ENCODE data around the gene PCMT1.
"Not testable (repeated sequence)": the region's sequence is repeated elsewhere in the genome, so short reads cannot be mapped to it uniquely, and the experiment has no call there.

PCMT1 gene

DNA sequence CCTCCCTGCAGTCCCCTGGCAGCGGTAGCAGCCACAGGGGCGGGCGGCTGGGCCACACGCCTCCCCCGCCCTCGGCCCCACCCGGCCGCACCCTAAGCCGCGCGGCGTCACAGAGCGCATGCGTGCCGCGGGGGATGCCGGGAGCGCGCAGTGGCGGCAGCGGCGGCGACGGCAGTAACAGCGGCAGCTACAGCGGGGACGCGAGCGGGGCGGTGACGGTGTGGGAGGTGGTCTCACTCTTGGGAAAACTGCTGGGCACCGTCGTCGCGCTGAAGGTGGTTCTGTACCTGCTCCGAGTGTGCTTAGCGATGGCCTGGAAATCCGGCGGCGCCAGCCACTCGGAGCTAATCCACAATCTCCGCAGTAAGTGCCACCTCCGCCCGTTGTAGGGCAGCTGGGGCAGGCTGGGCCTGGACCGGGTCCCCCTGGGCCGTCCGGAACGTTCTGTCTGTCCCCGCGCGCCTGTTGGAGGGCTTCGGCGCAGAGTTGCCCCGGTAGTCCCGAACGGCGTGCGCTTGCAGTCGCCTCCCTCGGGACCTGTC is at the start of gene PCMT1:
Gene PCMT1, plus strand, starts transcription at position 148 of the 542 bp plus-strand sequence. Its CDS starts 161 bp downstream, at position 309.
- in situ Hi-C loops (cut with HindIII; ENCODE audit: low pct_ligation_motif_present, low pct_unique_long_range_greater_than_20kb, low sequenced_read_pairs), result no loop called here
- DNase-seq, result peak; percentile 90

DNA sequence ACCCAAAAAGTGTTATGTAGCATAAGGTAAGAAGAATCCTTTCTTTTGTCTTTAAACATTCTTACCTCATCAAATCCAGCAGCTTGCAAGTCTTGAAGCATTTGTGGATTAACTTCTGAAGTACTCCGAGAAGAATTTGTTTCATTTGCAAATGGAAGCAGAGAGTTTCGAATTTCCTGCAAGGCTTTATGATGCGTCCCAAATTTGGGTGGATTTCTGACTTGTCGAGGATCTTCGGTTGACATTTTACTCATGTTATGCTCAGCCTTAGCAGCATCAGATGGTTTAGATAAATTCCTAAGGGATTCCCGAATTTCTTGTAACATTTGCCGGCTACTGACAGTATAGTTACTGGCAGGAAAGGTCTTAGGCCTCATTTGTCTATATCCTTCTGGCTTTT is 47.8 kb upstream of the PCMT1 start:
- no peak for DNase-seq
- in situ Hi-C loops (cut with HindIII; ENCODE audit: low pct_ligation_motif_present, low pct_unique_long_range_greater_than_20kb, low sequenced_read_pairs), result no loop called here

GRCh38 chr6:149711711-149712110 is 37.8 kb upstream of the PCMT1 start:
- no peak for DNase-seq
- in situ Hi-C loops (cut with HindIII; ENCODE audit: low pct_ligation_motif_present, low pct_unique_long_range_greater_than_20kb, low sequenced_read_pairs), result no loop called here

DNA sequence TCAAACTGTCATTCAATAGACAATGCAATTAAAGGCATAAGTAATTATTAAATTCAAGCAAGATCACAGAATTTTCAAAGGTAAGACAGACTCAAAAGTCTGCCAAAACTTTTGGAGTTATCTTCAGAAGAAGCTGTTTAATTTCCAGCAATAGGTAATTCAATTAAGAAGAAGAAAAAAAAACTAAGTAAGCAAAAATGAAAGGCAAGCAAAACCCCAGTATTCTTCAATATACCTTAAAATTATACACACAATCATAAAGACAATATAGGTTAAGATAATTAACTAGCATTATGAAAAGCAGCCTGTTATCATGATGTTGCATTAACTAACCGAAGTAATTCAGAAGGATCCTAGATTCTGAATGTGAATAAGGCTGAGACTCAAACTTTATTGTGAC is 35.1 kb upstream of the PCMT1 start:
- in situ Hi-C loops (cut with HindIII; ENCODE audit: low pct_ligation_motif_present, low pct_unique_long_range_greater_than_20kb, low sequenced_read_pairs), result no loop called here
- DNase-seq, result no peak

DNA sequence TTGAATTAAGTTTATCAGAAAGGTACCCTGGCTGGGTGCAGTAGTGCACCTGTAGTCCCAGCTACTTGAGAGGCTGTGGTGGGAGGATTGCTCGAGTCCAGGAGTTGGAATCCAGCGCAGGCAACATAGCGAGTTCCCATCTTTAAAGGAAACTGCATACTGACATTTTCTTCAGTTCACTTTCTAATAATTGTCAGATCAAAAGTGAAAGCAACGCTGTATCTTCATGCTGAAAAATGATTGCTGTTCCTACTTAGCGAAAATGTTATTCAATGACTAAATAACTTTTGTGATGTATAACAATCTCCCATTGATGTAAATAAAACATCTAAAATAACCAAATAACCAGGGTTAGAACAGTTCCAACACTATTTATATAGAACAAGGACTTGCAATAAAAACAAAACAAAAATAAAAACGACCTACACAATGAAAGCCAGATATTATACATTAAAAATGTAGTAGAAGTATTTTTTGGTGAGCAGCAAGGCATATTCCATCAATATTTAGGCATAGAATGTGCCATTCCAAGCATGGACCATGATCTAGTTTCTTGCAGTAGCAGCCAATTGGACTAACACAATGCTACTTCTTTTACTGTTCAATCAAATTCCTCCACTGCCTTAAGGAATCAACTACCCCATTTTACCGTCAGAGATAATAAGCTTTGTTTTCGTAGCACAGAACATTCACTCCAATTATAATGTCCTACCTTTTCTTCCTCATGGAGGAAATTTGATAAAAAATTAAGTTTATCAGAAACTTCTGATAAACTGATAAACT is 33.2 kb upstream of the PCMT1 start:
- DNase-seq, result peak; percentile 12
- in situ Hi-C loops (cut with HindIII; ENCODE audit: low pct_ligation_motif_present, low pct_unique_long_range_greater_than_20kb, low sequenced_read_pairs), result no loop called here

DNA sequence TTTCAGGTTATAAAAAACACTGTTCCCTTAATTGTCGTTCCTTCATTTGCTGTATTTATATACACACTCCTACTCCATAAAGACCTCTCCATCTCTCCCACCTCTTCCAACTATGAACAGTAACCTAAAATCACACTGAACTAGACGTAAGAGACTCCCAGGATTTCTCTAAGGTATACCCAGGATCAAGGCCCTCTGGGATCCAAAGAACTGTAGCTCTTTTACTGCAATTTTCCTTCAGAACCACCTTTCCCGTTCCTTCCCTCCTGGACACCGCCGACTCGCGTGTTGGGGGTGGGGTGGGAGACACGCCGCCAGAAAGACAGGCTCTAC is 32.3 kb upstream of the PCMT1 start:
- no peak for DNase-seq
- in situ Hi-C loops (cut with HindIII; ENCODE audit: low pct_ligation_motif_present, low pct_unique_long_range_greater_than_20kb, low sequenced_read_pairs), result no loop called here

GRCh38 chr6:149717588-149718458 is 31.7 kb upstream of the PCMT1 start, which contains the start of gene LATS1:
Gene LATS1, minus strand, starts transcription at chr6:149718101. Its CDS starts 15,975 bp downstream, at chr6:149702126.
- in situ Hi-C loops (cut with HindIII; ENCODE audit: low pct_ligation_motif_present, low pct_unique_long_range_greater_than_20kb, low sequenced_read_pairs), result no loop called here

DNA sequence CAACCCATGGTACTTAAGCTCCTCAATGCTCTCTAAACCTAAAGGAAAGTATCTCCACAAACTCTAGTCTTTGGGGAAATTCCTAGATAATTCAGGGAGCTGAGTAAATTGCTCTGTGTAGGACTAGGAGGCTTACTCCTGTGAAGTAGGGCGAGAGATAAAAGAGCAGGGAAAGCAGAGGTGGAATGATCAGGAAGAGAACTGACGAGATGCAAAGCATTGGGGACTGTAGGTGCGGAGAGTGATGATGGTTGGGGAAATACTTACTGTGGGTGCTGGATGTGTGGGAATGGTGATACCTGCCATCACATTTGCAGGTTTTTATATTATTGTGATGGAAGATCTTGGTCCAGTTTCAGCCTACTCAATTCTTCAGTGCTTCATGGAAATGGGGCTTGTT is 30.0 kb upstream of the PCMT1 start:
- DNase-seq, result no peak
- in situ Hi-C loops (cut with HindIII; ENCODE audit: low pct_ligation_motif_present, low pct_unique_long_range_greater_than_20kb, low sequenced_read_pairs), result no loop called here

More at GRCh38 chr6:149717588-149718458, 31.7 kb upstream of the PCMT1 start, which contains the start of gene LATS1:
- peak; percentile 77 for DNase-seq

DNA sequence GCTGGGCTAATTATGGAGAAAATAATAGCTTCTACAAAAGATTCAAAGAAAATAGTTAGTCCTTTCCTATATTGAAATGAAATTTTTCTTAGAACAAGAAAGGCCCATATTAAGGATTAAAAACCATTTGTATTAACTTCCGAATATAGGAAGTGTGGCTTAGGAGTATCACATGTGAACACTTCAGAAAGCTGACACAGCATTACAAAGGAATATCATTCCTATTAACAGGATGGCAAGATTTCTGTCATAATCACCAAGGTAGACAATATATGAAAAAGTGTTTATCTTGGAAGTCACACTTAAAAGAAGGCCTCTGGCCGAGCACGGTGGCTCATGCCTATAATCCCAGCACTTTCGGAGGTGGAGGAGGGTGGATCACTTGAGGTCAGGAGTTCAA is 26.3 kb upstream of the PCMT1 start:
- in situ Hi-C loops (cut with HindIII; ENCODE audit: low pct_ligation_motif_present, low pct_unique_long_range_greater_than_20kb, low sequenced_read_pairs), result no loop called here
- DNase-seq, result no peak

DNA sequence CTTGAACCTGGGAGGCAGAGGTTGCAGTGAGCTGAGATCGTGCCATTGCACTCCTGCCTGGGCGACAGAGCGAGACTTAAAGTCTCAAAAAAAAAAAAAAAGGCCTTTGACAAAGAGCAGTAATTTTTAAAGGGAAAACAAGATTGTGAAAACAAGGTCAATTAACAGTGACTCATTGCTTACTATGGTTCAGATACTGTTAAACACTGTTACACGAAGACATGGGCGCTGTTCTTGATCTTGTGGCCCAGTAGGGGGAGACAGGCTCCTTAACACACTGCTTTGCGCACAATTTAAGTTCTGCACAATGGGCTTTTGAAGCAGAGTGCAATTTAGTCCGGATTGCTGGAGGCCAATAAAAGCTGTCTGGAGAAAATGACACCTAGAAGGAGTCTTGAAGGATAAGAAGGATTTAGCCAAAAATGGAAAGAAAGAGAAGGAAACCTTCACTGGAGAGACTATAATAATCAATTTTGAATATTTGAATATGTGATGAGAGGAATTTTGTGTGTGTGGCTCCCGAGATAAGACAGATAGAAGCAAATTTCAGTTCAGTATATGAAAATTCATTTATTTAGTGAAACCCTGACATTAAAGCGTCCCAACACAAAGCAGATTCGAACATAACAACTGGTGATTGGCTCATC is 25.6 kb upstream of the PCMT1 start:
- peak; percentile 61 for DNase-seq
- in situ Hi-C loops (cut with HindIII; ENCODE audit: low pct_ligation_motif_present, low pct_unique_long_range_greater_than_20kb, low sequenced_read_pairs), result no loop called here

DNA sequence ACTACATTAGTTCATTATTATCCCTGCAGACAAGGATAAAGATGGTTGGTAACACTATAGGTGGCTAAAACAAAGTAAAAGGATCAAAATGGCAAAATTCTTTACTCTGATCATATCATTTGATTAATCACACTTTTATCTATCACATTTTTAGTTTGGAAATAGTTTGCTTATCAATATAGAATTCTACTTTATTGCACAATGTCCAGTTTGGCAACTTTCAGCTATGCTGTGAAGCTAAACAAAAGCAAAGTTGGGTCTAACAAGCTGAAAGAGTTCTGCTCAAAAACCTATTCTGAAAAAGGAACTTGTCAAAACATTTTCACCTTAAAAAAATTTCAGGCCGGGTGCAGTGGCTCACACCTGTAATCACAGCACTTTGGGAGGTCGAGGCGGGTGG is 23.8 kb upstream of the PCMT1 start:
- in situ Hi-C loops (cut with HindIII; ENCODE audit: low pct_ligation_motif_present, low pct_unique_long_range_greater_than_20kb, low sequenced_read_pairs), result no loop called here
- DNase-seq, result no peak

GRCh38 chr6:149727793-149728498 is 21.6 kb upstream of the PCMT1 start:
- no peak for DNase-seq
- in situ Hi-C loops (cut with HindIII; ENCODE audit: low pct_ligation_motif_present, low pct_unique_long_range_greater_than_20kb, low sequenced_read_pairs), result no loop called here

- in situ Hi-C loops (cut with HindIII; ENCODE audit: low pct_ligation_motif_present, low pct_unique_long_range_greater_than_20kb, low sequenced_read_pairs), result no loop called here
- no peak for DNase-seq
These were observed 20.9 kb upstream of the PCMT1 start for GRCh38 chr6:149728499-149729234.

- no peak for DNase-seq
- in situ Hi-C loops (cut with HindIII; ENCODE audit: low pct_ligation_motif_present, low pct_unique_long_range_greater_than_20kb, low sequenced_read_pairs), result no loop called here
These were observed 19.7 kb upstream of the PCMT1 start for GRCh38 chr6:149729824-149730223.

DNA sequence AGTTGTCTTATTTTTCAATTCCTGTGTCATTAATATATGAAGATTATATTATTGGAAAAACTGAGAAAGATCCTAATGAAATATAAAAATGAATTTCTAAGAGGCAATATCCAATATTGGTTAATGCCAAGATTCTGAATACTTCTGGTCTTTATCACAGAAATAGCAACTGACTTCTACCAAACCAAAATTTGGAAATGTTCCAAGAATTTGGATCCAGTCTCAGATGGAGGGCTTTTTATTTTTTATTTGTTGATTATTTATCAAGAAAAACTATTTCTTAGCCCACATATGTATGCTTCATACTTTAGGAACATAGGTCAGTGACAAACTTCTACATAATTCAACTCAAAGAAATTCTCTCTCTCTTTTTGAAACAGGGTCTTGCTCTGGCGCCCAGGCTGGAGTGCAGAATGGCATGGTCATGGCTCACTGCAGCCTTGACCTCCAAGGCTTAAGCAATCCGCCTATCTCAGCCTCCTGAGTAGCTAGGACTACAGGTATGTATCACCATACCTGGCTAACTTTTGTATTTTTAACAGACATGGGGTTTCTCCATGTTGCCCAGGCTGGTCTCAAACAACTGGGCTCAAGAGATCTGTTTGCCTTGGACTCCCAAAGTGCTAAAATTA is 16.3 kb upstream of the PCMT1 start:
- no peak for DNase-seq
- in situ Hi-C loops (cut with HindIII; ENCODE audit: low pct_ligation_motif_present, low pct_unique_long_range_greater_than_20kb, low sequenced_read_pairs), result no loop called here

- no peak for DNase-seq
- in situ Hi-C loops (cut with HindIII; ENCODE audit: low pct_ligation_motif_present, low pct_unique_long_range_greater_than_20kb, low sequenced_read_pairs), result no loop called here
These were observed 14.6 kb upstream of the PCMT1 start for GRCh38 chr6:149734915-149735314.

DNA sequence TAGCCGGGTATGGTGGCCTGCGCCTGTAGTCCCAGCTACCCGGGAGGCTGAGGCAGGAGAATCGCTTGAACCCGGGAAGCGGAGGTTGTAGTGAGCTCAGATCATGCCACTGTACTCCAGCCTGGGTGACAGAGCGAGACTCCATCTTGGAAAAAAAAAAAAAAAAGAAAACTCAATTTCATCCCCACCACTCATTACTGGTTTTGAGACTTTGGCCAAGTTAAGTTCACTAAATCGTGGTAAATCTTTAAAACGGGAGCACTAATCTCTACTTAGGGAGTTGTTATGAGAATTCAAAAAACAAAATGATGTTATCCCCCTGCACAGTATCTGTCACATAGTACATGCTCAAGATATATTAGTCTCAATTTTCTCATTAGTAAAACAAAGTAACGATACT is 4.3 kb upstream of the PCMT1 start:
- in situ Hi-C loops (cut with HindIII; ENCODE audit: low pct_ligation_motif_present, low pct_unique_long_range_greater_than_20kb, low sequenced_read_pairs); DNase-seq: not testable (repeated sequence)
